T-helper 1 cell treated with Interleukin-12 subunit alpha and Interleukin-12 subunit beta and Interleukin-4 antibody, amounts not matched to agents 30 μg/mL and 1 μg/mL, for 36 hours (primary cell): ENCODE data around the gene CCDC85B.
A peak's percentile ranks its signal among the peaks of the same experiment; 100 is the strongest.
"Not testable (repeated sequence)": the region's sequence is repeated elsewhere in the genome, so short reads cannot be mapped to it uniquely, and the experiment has no call there.

Experiments
- H3K27ac Mint-ChIP-seq: one replicate; pipeline ENCODE4 v1.8.0; 2021; ENCODE audit warnings: mild to moderate bottlenecking, mixed read lengths
- H3K27me3 Mint-ChIP-seq: one replicate; pipeline ENCODE4 v1.8.0; 2021; ENCODE audit warnings: low read depth, mixed read lengths
- H3K36me3 Mint-ChIP-seq: one replicate; pipeline ENCODE4 v1.8.0; 2021; ENCODE audit warnings: low read depth, mixed read lengths
- H3K4me1 Mint-ChIP-seq: one replicate; pipeline ENCODE4 v1.8.0; 2021; ENCODE audit warnings: low read depth, mixed read lengths
- H3K4me3 Mint-ChIP-seq: one replicate; pipeline ENCODE4 v1.8.0; 2021; ENCODE audit warnings: mild to moderate bottlenecking, moderate library complexity, mixed read lengths
- H3K9me3 Mint-ChIP-seq: one replicate; pipeline ENCODE4 v1.8.0; 2021; ENCODE audit warnings: mixed read lengths

Gene CCDC85B

GRCh38 chr11:65890324-65891218 is at the start of gene CCDC85B:
CCDC85B (plus strand) TSS chr11:65890673; CDS start chr11:65890784, 111 bp downstream.
- Mint-ChIP-seq H3K4me1 (peaks cover 56% of the 10 kb centered on the region), H3K27me3 (no peaks in the 10 kb centered on the region), H3K36me3 (peaks cover 9% of the 10 kb centered on the region), H3K27ac (peak within 1 kb of the TSS; percentile 97), H3K9me3 (no peaks in the 10 kb centered on the region), H3K4me3 (peak within 1 kb of the TSS; percentile 92)

DNA sequence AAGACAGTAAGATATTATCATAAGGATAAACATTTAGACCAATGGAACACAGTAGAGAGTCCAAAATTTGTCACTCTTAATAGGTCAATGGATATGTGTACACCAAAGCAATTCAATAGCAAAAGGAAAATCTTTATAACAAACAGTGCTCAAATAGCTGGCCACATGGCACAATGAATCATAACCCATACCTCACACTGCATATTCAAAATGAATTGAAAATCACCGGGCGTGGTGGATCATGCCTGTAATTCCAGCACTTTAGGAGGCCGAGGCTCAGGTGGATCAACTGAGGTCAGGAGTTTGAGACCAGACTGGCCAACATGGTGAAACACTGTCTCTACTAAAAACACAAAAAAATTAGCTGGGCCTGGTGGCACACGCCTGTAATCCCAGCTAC is 48.3 kb upstream of the CCDC85B start:
- Mint-ChIP-seq H3K27me3 (no peaks in the 10 kb centered on the region), H3K9me3 (no peaks in the 10 kb centered on the region), H3K36me3 (no peaks in the 10 kb centered on the region), H3K27ac (no peak overlapping the region), H3K4me1 (no peaks in the 10 kb centered on the region), H3K4me3 (no peak overlapping the region)

DNA sequence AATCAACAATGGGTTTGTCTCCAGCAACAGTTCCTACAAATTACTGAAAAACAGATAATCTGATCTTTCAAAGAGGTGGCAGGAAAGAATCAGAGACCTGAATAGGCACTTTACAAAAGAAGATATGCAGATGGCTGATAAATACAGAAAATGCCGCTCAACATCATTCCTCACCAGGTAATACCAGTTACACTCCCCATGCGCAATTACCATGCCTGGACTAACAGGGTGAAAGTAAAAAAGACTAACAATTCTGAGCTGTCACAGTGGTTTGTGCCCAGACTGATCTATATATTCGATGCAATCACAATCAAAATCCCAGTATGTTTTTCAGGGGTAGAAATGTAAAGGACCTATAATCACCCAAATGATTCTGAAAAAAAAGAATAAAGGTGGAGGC is 46.7 kb upstream of the CCDC85B start:
- Mint-ChIP-seq H3K4me3 (no peak overlapping the region), H3K27ac (no peak overlapping the region), H3K36me3 (no peaks in the 10 kb centered on the region), H3K27me3 (no peaks in the 10 kb centered on the region), H3K9me3 (no peaks in the 10 kb centered on the region), H3K4me1 (no peaks in the 10 kb centered on the region)

GRCh38 chr11:65844231-65844872 is 46.1 kb upstream of the CCDC85B start:
- Mint-ChIP-seq H3K27me3 (no peaks in the 10 kb centered on the region), H3K36me3 (no peaks in the 10 kb centered on the region), H3K9me3 (no peaks in the 10 kb centered on the region), H3K4me1 (no peaks in the 10 kb centered on the region), H3K27ac (no peak overlapping the region), H3K4me3 (no peak overlapping the region)

DNA sequence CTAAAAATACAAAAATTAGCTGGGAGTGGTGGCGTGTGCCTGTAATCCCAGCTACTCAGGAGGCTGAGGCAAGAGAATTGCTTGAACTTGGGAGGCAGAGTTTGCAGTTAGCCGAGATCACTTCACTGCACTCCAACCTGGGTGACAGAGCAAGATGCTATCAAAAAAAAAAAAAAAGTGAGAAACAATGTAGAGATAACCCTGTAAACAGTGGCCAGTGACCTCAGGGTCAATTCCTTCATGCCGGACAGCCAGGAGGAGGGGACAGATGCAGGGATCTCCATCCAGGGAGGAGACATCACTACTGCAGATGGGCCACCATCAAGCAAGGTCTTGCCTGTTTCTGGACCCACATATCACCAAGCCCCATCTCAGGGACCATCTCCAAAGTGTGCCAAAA is 42.7 kb upstream of the CCDC85B start:
- Mint-ChIP-seq H3K27ac (no peak overlapping the region), H3K9me3 (peaks cover 7% of the 10 kb centered on the region), H3K4me1 (peaks cover 3% of the 10 kb centered on the region), H3K36me3 (peaks cover 13% of the 10 kb centered on the region), H3K4me3 (no peak overlapping the region), H3K27me3 (no peaks in the 10 kb centered on the region)

DNA sequence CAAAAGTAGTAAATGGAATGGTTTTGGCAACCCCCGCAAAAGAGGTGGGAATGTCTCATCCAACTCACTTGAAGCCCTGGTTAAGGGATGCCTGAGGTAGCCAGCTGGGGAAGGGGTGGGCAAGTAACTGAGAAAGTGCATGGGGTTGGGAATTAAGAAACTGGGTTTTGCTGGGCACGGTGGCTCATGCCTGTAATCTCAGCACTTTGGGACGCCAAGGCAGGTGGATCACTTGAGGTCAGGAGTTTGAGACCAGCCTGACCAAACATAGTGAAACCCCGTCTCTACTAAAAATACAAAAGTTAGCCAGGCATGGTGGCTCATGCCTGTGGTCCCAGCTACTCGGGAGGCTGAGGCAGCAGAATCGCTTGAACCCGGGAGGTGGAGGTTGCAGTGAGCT is 41.8 kb upstream of the CCDC85B start:
- not testable (repeated sequence) for H3K4me1 Mint-ChIP-seq

GRCh38 chr11:65849366-65849765 is 41.1 kb upstream of the CCDC85B start:
- H3K9me3 Mint-ChIP-seq: peaks cover 7% of the 10 kb centered on the region
- no peak overlapping the region for H3K27ac Mint-ChIP-seq
- no peak overlapping the region for H3K4me3 Mint-ChIP-seq

More for the DNA sequence above, 41.8 kb upstream of the CCDC85B start:
- H3K9me3 Mint-ChIP-seq, H3K27ac Mint-ChIP-seq, H3K4me3 Mint-ChIP-seq, H3K27me3 Mint-ChIP-seq: not testable (repeated sequence)
- H3K36me3 Mint-ChIP-seq: peaks cover 19% of the 10 kb centered on the region

GRCh38 chr11:65849771-65850216 is 40.7 kb upstream of the CCDC85B start:
- Mint-ChIP-seq H3K27ac (no peak overlapping the region), H3K4me1 (peaks cover 16% of the 10 kb centered on the region), H3K36me3 (peaks cover 30% of the 10 kb centered on the region), H3K27me3 (no peaks in the 10 kb centered on the region), H3K4me3 (no peak overlapping the region), H3K9me3 (peaks cover 7% of the 10 kb centered on the region)

More at GRCh38 chr11:65849366-65849765, 41.1 kb upstream of the CCDC85B start:
- Mint-ChIP-seq H3K4me1 (peaks cover 12% of the 10 kb centered on the region), H3K36me3 (peaks cover 26% of the 10 kb centered on the region), H3K27me3 (no peaks in the 10 kb centered on the region)

DNA sequence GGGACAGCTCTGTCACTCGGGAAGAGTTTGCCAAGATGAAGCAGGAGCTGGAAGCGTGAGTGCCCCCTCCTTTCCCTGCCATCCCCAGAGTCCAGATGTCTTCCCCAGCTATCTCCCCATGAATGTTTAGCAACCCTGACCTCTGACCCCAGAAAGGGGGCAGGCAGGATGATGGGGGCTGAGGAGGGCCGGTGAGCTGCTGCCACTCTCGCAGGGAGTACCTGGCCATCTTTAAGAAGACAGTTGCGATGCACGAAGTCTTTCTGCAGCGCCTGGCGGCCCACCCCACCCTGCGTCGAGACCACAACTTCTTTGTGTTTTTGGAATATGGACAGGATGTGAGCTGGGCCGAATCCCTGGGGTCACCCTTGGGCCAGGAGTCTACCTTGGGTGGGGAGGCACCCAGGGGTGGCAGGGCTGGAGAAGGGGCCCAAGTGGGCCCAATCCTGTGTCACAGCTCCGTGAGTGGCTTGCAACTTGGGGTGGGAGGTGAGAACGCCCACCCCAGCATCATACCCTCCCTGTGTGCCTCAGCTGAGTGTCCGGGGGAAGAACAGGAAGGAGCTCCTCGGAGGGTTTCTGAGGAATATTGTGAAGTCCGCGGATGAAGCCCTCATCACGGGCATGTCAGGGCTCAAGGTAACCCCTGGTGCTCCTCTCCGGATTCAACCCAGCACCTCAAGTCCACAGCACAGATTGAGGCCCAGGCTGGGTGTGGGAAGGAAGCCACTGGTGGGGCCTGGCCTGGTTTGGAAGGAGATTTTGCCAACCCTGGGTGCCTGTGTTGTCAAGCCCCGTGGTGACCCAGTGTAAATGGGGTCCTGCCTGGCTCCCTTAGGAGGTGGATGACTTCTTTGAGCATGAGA is 40.0 kb upstream of the CCDC85B start:
- Mint-ChIP-seq H3K27me3 (no peaks in the 10 kb centered on the region), H3K4me1 (peaks cover 19% of the 10 kb centered on the region), H3K9me3 (peaks cover 7% of the 10 kb centered on the region), H3K36me3 (peaks cover 34% of the 10 kb centered on the region), H3K27ac (no peak overlapping the region), H3K4me3 (no peak overlapping the region)

DNA sequence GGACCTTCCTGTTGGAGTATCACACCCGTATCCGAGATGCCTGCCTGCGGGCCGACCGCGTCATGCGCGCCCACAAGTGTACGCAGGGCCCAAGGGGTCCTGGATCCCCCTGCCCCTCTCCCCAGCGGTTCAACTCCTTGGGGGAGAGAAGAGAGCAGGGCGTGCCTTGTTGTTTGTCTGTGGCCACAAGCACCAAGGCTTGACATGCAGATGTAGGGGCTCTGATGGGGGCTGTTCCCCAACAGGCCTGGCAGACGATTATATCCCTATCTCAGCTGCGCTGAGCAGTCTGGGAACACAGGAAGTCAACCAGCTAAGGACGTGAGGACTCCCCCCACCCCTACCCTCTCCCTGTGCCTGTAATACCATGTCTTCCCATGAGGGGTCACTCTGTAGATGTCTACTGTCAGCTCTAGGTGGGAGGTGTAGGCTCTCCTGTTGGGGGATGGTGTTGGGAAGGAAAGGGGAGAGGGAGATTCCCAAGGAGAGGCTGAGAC is 39.3 kb upstream of the CCDC85B start:
- no peaks in the 10 kb centered on the region for H3K27me3 Mint-ChIP-seq
- peaks cover 38% of the 10 kb centered on the region for H3K36me3 Mint-ChIP-seq
- peaks cover 7% of the 10 kb centered on the region for H3K9me3 Mint-ChIP-seq

GRCh38 chr11:65851811-65852507 is 38.5 kb upstream of the CCDC85B start:
- H3K27me3 Mint-ChIP-seq: no peaks in the 10 kb centered on the region
- no peak overlapping the region for H3K4me3 Mint-ChIP-seq
- peaks cover 30% of the 10 kb centered on the region for H3K4me1 Mint-ChIP-seq
- H3K36me3 Mint-ChIP-seq: peaks cover 46% of the 10 kb centered on the region
- H3K9me3 Mint-ChIP-seq: peaks cover 7% of the 10 kb centered on the region
- no peak overlapping the region for H3K27ac Mint-ChIP-seq

More for the DNA sequence above, 39.3 kb upstream of the CCDC85B start:
- peaks cover 23% of the 10 kb centered on the region for H3K4me1 Mint-ChIP-seq
- H3K4me3 Mint-ChIP-seq: no peak overlapping the region
- no peak overlapping the region for H3K27ac Mint-ChIP-seq

- Mint-ChIP-seq H3K4me1 (peaks cover 30% of the 10 kb centered on the region), H3K36me3 (peaks cover 46% of the 10 kb centered on the region), H3K27me3 (no peaks in the 10 kb centered on the region), H3K27ac (no peak overlapping the region), H3K9me3 (peaks cover 7% of the 10 kb centered on the region), H3K4me3 (no peak overlapping the region)
Measured at GRCh38 chr11:65852508-65853245, 37.8 kb upstream of the CCDC85B start.

DNA sequence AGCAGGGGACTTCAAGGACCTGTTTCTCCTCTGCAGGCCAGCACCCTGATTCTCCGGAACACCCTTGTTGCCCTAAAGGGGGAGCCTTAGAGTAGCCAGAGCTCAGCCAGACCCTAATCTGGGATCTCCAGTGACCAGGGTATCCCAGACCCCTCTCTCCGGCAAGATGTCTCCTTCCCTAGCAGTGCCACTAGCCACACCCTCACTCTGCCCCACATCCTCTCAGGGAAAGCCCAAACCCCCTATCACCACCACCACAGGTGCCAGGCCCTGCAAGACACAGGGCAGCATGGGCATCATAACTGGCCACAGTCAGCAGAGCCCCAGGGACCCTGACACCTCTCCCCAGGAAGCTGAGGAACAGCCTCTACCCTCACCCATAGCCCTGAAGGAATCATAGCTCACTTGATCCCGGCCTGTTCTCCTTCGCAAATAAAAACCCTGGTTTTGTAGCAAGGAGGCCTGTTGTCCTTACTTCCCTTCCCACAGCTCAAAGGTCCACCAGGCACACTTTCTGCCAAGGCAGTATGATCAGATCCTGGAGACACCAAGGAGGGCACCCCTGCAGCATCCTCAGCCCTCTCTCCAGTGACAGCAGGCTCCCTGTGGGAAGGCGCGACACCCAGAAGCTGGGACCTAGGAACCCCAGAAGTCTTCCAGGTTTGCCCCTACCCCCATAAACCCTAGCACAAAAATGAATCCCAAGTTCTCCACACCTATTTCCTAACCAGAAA is 37.1 kb upstream of the CCDC85B start:
- H3K4me3 Mint-ChIP-seq: no peak overlapping the region
- H3K27me3 Mint-ChIP-seq: no peaks in the 10 kb centered on the region
- peaks cover 7% of the 10 kb centered on the region for H3K9me3 Mint-ChIP-seq
- H3K36me3 Mint-ChIP-seq: peaks cover 46% of the 10 kb centered on the region
- peaks cover 33% of the 10 kb centered on the region for H3K4me1 Mint-ChIP-seq
- H3K27ac Mint-ChIP-seq: no peak overlapping the region
